SK-N-SH treated with all-trans-retinoic acid at 6 μM for 48 hours (cell line): ENCODE measurements around the gene KIF2C.

Experiments
- ATAC-seq: fragments of 200-7000 bp; cut with Tn5 transposase; 3 replicates; pipeline ENCODE4 v1.9.1; 2020; ENCODE audit warnings: mild to moderate bottlenecking, moderate library complexity
- ARNTL ChIP-seq: fragments of 450-650 bp; formaldehyde crosslinking; IDR thresholded peaks from 2 replicates; pipeline ENCODE4 v1.5.0; 2020; ENCODE audit warnings: low read depth, mild to moderate bottlenecking, moderate library complexity, borderline replicate concordance
- BACH2 ChIP-seq: fragments of 250-450 bp; sonication (Bioruptor Pico); IDR thresholded peaks from 2 replicates; pipeline ENCODE4 v1.9.0; 2021; ENCODE audit warnings: mild to moderate bottlenecking, borderline replicate concordance
- CREB5 ChIP-seq: fragments of 250-450 bp; sonication (Bioruptor Pico); IDR thresholded peaks from 2 replicates; pipeline ENCODE4 v1.5.1; 2020; ENCODE audit warnings: low read depth, mild to moderate bottlenecking, moderate library complexity
- CSDC2 ChIP-seq: fragments of 250-450 bp; sonication (Bioruptor Pico); IDR thresholded peaks from 2 replicates; pipeline ENCODE4 v1.5.0; 2020; ENCODE audit warnings: mild to moderate bottlenecking, moderate library complexity
- CSRNP3 ChIP-seq: fragments of 250-450 bp; sonication (Bioruptor Pico); IDR thresholded peaks from 2 replicates; pipeline ENCODE4 v1.5.1; 2021; ENCODE audit warnings: mild to moderate bottlenecking, moderate library complexity
- ESRRG ChIP-seq: fragments of 250-450 bp; sonication (Bioruptor Pico); IDR thresholded peaks from 2 replicates; pipeline ENCODE4 v1.6.1; 2021; ENCODE audit warnings: mild to moderate bottlenecking
- GLIS3 ChIP-seq: fragments of 250-450 bp; sonication (Bioruptor Pico); IDR thresholded peaks from 2 replicates; pipeline ENCODE4 v1.5.0; 2020; ENCODE audit warnings: mild to moderate bottlenecking, moderate library complexity
- ISL1 ChIP-seq: fragments of 250-450 bp; sonication (Bioruptor Pico); IDR thresholded peaks from 2 replicates; pipeline ENCODE4 v2.1.2; 2022; ENCODE audit warnings: mild to moderate bottlenecking, moderate library complexity
- OSR1 ChIP-seq: fragments of 250-450 bp; sonication (Bioruptor Pico); IDR thresholded peaks from 2 replicates; pipeline ENCODE4 v1.8.0; 2022; ENCODE audit warnings: moderate library complexity, mild to moderate bottlenecking, inconsistent platforms
- PATZ1 ChIP-seq: fragments of 250-450 bp; sonication (Bioruptor Pico); IDR thresholded peaks from 2 replicates; pipeline ENCODE4 v1.8.0; 2020; ENCODE audit warnings: mild to moderate bottlenecking, moderate library complexity, borderline replicate concordance
- POU6F1 ChIP-seq: fragments of 250-450 bp; sonication (Bioruptor Pico); IDR thresholded peaks from 2 replicates; pipeline ENCODE4 v1.8.0; 2021; ENCODE audit warnings: low read depth, mild to moderate bottlenecking, moderate library complexity, borderline replicate concordance
- PPARA ChIP-seq: fragments of 250-450 bp; sonication (Bioruptor Pico); IDR thresholded peaks from 2 replicates; pipeline ENCODE4 v1.5.0; 2020; ENCODE audit warnings: mild to moderate bottlenecking, borderline replicate concordance
- RARB ChIP-seq: fragments of 250-450 bp; sonication (Bioruptor Pico); IDR thresholded peaks from 2 replicates; pipeline ENCODE4 v1.8.0; 2021; ENCODE audit warnings: mild to moderate bottlenecking, moderate library complexity
- SNAI2 ChIP-seq: fragments of 250-450 bp; sonication (Bioruptor Pico); IDR thresholded peaks from 2 replicates; pipeline ENCODE4 v1.5.0; 2020; ENCODE audit warnings: mild to moderate bottlenecking, moderate library complexity
- TCF4 ChIP-seq: fragments of 250-450 bp; sonication (Bioruptor Pico); IDR thresholded peaks from 2 replicates; pipeline ENCODE4 v1.8.0; 2021; ENCODE audit warnings: mild to moderate bottlenecking, moderate library complexity, borderline replicate concordance
- TOX ChIP-seq: fragments of 250-450 bp; sonication (Bioruptor Pico); IDR thresholded peaks from 2 replicates; pipeline ENCODE4 v1.8.0; 2021; ENCODE audit warnings: mild to moderate bottlenecking, moderate library complexity, borderline replicate concordance
- TSHZ2 ChIP-seq: fragments of 250-450 bp; sonication (Bioruptor Pico); IDR thresholded peaks from 2 replicates; pipeline ENCODE4 v1.5.0; 2020; ENCODE audit warnings: mild to moderate bottlenecking, moderate library complexity
- ZC3H10 ChIP-seq: fragments of 250-450 bp; sonication (Bioruptor Pico); IDR thresholded peaks from 2 replicates; pipeline ENCODE4 v1.5.1; 2021; ENCODE audit warnings: mild to moderate bottlenecking, moderate library complexity
- ZFP30 ChIP-seq: fragments of 450-650 bp; formaldehyde crosslinking; IDR thresholded peaks from 2 replicates; pipeline ENCODE4 v1.5.0; 2022; ENCODE audit warnings: mild to moderate bottlenecking, moderate library complexity
- ZNF565 ChIP-seq: fragments of 450-650 bp; formaldehyde crosslinking; conservative IDR thresholded peaks from 2 replicates; pipeline ENCODE4 v1.5.0; 2020; ENCODE audit warnings: low read depth, mild to moderate bottlenecking, moderate library complexity
- ZNF70 ChIP-seq: fragments of 450-650 bp; formaldehyde crosslinking; IDR thresholded peaks from 2 replicates; pipeline ENCODE4 v1.5.0; 2020; ENCODE audit warnings: mild to moderate bottlenecking, moderate library complexity
- ZNF8 ChIP-seq: fragments of 450-650 bp; formaldehyde crosslinking; IDR thresholded peaks from 2 replicates; pipeline ENCODE4 v1.5.0; 2020; ENCODE audit warnings: mild to moderate bottlenecking, moderate library complexity

The KIF2C gene

GRCh38 chr1:44740179-44740617 is 561 bp downstream of the KIF2C start:
- ATAC-seq = peak; percentile 61
- TF ChIP-seq TCF4 (CRISPR knock-in tag) (no peak), ARNTL (CRISPR knock-in tag) (no peak), ZNF565 (CRISPR knock-in tag) (no peak), PATZ1 (CRISPR knock-in tag) (no peak), TOX (CRISPR knock-in tag) (no peak), CSRNP3 (CRISPR knock-in tag) (no peak)
- TF ChIP-seq, all 23 proteins: peak for 0

GRCh38 chr1:44743211-44743610 is 3.6 kb downstream of the KIF2C start:
- TF ChIP-seq TCF4 (CRISPR knock-in tag) = no peak
- TF ChIP-seq CREB5 (CRISPR knock-in tag) = no peak
- TF ChIP-seq ZNF565 (CRISPR knock-in tag) = no peak
- TF ChIP-seq CSDC2 (CRISPR knock-in tag) = no peak
- no peak for TF ChIP-seq PATZ1 (CRISPR knock-in tag)
- TF ChIP-seq TSHZ2 = no peak
- no peak for TF ChIP-seq BACH2 (CRISPR knock-in tag)
- no peak for TF ChIP-seq ISL1 (CRISPR knock-in tag)
- TF ChIP-seq RARB (CRISPR knock-in tag) = no peak
- no peak for TF ChIP-seq GLIS3 (CRISPR knock-in tag)
- no peak for TF ChIP-seq ESRRG
- TF ChIP-seq CSRNP3 (CRISPR knock-in tag) = no peak
- TF ChIP-seq ZNF8 (CRISPR knock-in tag) = no peak
- TF ChIP-seq, all 23 proteins: peak for 0
- no peak for ATAC-seq

GRCh38 chr1:44747878-44748277 is 8.2 kb downstream of the KIF2C start:
- peak; percentile 42; the same call in 2 of the 3 replicates for ATAC-seq
- TF ChIP-seq POU6F1 (CRISPR knock-in tag) (no peak), ZFP30 (CRISPR knock-in tag) (no peak), ZC3H10 (CRISPR knock-in tag) (no peak), PPARA (no peak), RARB (CRISPR knock-in tag) (no peak), TCF4 (CRISPR knock-in tag) (no peak), GLIS3 (CRISPR knock-in tag) (no peak), SNAI2 (no peak), ESRRG (no peak), OSR1 (CRISPR knock-in tag) (no peak), ZNF70 (CRISPR knock-in tag) (no peak), ZNF565 (CRISPR knock-in tag) (no peak), TSHZ2 (no peak)
